SK-N-SH treated with all-trans-retinoic acid at 6 μM for 48 hours (cell line): ENCODE data around the gene KDM4C.

Source experiments
- ATAC-seq: fragments of 200-7000 bp; cut with Tn5 transposase; 3 replicates; pipeline ENCODE4 v1.9.1; 2020; ENCODE audit warnings: mild to moderate bottlenecking, moderate library complexity
- ARNTL ChIP-seq: fragments of 450-650 bp; formaldehyde crosslinking; IDR thresholded peaks from 2 replicates; pipeline ENCODE4 v1.5.0; 2020; ENCODE audit warnings: low read depth, mild to moderate bottlenecking, moderate library complexity, borderline replicate concordance
- BACH2 ChIP-seq: fragments of 250-450 bp; sonication (Bioruptor Pico); IDR thresholded peaks from 2 replicates; pipeline ENCODE4 v1.9.0; 2021; ENCODE audit warnings: mild to moderate bottlenecking, borderline replicate concordance
- CREB5 ChIP-seq: fragments of 250-450 bp; sonication (Bioruptor Pico); IDR thresholded peaks from 2 replicates; pipeline ENCODE4 v1.5.1; 2020; ENCODE audit warnings: low read depth, mild to moderate bottlenecking, moderate library complexity
- CSDC2 ChIP-seq: fragments of 250-450 bp; sonication (Bioruptor Pico); IDR thresholded peaks from 2 replicates; pipeline ENCODE4 v1.5.0; 2020; ENCODE audit warnings: mild to moderate bottlenecking, moderate library complexity
- CSRNP3 ChIP-seq: fragments of 250-450 bp; sonication (Bioruptor Pico); IDR thresholded peaks from 2 replicates; pipeline ENCODE4 v1.5.1; 2021; ENCODE audit warnings: mild to moderate bottlenecking, moderate library complexity
- ESRRG ChIP-seq: fragments of 250-450 bp; sonication (Bioruptor Pico); IDR thresholded peaks from 2 replicates; pipeline ENCODE4 v1.6.1; 2021; ENCODE audit warnings: mild to moderate bottlenecking
- GLIS3 ChIP-seq: fragments of 250-450 bp; sonication (Bioruptor Pico); IDR thresholded peaks from 2 replicates; pipeline ENCODE4 v1.5.0; 2020; ENCODE audit warnings: mild to moderate bottlenecking, moderate library complexity
- ISL1 ChIP-seq: fragments of 250-450 bp; sonication (Bioruptor Pico); IDR thresholded peaks from 2 replicates; pipeline ENCODE4 v2.1.2; 2022; ENCODE audit warnings: mild to moderate bottlenecking, moderate library complexity
- OSR1 ChIP-seq: fragments of 250-450 bp; sonication (Bioruptor Pico); IDR thresholded peaks from 2 replicates; pipeline ENCODE4 v1.8.0; 2022; ENCODE audit warnings: moderate library complexity, mild to moderate bottlenecking, inconsistent platforms
- PATZ1 ChIP-seq: fragments of 250-450 bp; sonication (Bioruptor Pico); IDR thresholded peaks from 2 replicates; pipeline ENCODE4 v1.8.0; 2020; ENCODE audit warnings: mild to moderate bottlenecking, moderate library complexity, borderline replicate concordance
- POU6F1 ChIP-seq: fragments of 250-450 bp; sonication (Bioruptor Pico); IDR thresholded peaks from 2 replicates; pipeline ENCODE4 v1.8.0; 2021; ENCODE audit warnings: low read depth, mild to moderate bottlenecking, moderate library complexity, borderline replicate concordance
- PPARA ChIP-seq: fragments of 250-450 bp; sonication (Bioruptor Pico); IDR thresholded peaks from 2 replicates; pipeline ENCODE4 v1.5.0; 2020; ENCODE audit warnings: mild to moderate bottlenecking, borderline replicate concordance
- SNAI2 ChIP-seq: fragments of 250-450 bp; sonication (Bioruptor Pico); IDR thresholded peaks from 2 replicates; pipeline ENCODE4 v1.5.0; 2020; ENCODE audit warnings: mild to moderate bottlenecking, moderate library complexity
- TSHZ2 ChIP-seq: fragments of 250-450 bp; sonication (Bioruptor Pico); IDR thresholded peaks from 2 replicates; pipeline ENCODE4 v1.5.0; 2020; ENCODE audit warnings: mild to moderate bottlenecking, moderate library complexity
- ZC3H10 ChIP-seq: fragments of 250-450 bp; sonication (Bioruptor Pico); IDR thresholded peaks from 2 replicates; pipeline ENCODE4 v1.5.1; 2021; ENCODE audit warnings: mild to moderate bottlenecking, moderate library complexity
- ZFP3 ChIP-seq: fragments of 250-450 bp; sonication (Bioruptor Pico); IDR thresholded peaks from 2 replicates; pipeline ENCODE4 v1.5.0; 2020; ENCODE audit warnings: mild to moderate bottlenecking, moderate library complexity
- ZNF565 ChIP-seq: fragments of 450-650 bp; formaldehyde crosslinking; conservative IDR thresholded peaks from 2 replicates; pipeline ENCODE4 v1.5.0; 2020; ENCODE audit warnings: low read depth, mild to moderate bottlenecking, moderate library complexity
- ZNF8 ChIP-seq: fragments of 450-650 bp; formaldehyde crosslinking; IDR thresholded peaks from 2 replicates; pipeline ENCODE4 v1.5.0; 2020; ENCODE audit warnings: mild to moderate bottlenecking, moderate library complexity

Gene KDM4C

GRCh38 chr9:6978591-6978990 is 220.8 kb downstream of the KDM4C start:
- ATAC-seq, result no peak
- TF ChIP-seq PPARA (CRISPR knock-in tag) (no peak), ZNF565 (CRISPR knock-in tag) (no peak), TSHZ2 (CRISPR knock-in tag) (no peak), CREB5 (CRISPR knock-in tag) (no peak), ARNTL (CRISPR knock-in tag) (no peak), GLIS3 (no peak), ZFP3 (no peak)

GRCh38 chr9:6984941-6985578 is 227.3 kb downstream of the KDM4C start:
- ATAC-seq, result no peak
- TF ChIP-seq OSR1 (CRISPR knock-in tag) (no peak), ZNF565 (CRISPR knock-in tag) (no peak)

- TF ChIP-seq ARNTL (CRISPR knock-in tag) (no peak), GLIS3 (no peak), ZC3H10 (CRISPR knock-in tag) (no peak), PATZ1 (CRISPR knock-in tag) (no peak), ZNF8 (no peak), PPARA (CRISPR knock-in tag) (no peak), OSR1 (CRISPR knock-in tag) (no peak)
- no peak for ATAC-seq
These were observed 228.5 kb downstream of the KDM4C start for GRCh38 chr9:6986141-6986815.

- ATAC-seq, result no peak
- no peak for TF ChIP-seq PATZ1 (CRISPR knock-in tag)
- no peak for TF ChIP-seq ESRRG (CRISPR knock-in tag)
- no peak for TF ChIP-seq PPARA (CRISPR knock-in tag)
- no peak for TF ChIP-seq POU6F1 (CRISPR knock-in tag)
- no peak for TF ChIP-seq ZNF565 (CRISPR knock-in tag)
- TF ChIP-seq SNAI2, result no peak
- TF ChIP-seq ZFP3, result no peak
- TF ChIP-seq ZNF8, result no peak
- no peak for TF ChIP-seq CSRNP3 (CRISPR knock-in tag)
- no peak for TF ChIP-seq OSR1 (CRISPR knock-in tag)
- TF ChIP-seq BACH2 (CRISPR knock-in tag), result no peak
- TF ChIP-seq TSHZ2 (CRISPR knock-in tag), result no peak
- TF ChIP-seq ARNTL (CRISPR knock-in tag), result no peak
- TF ChIP-seq CSDC2 (CRISPR knock-in tag), result no peak
- no peak for TF ChIP-seq ISL1 (CRISPR knock-in tag)
- no peak for TF ChIP-seq GLIS3
These were observed 229.6 kb downstream of the KDM4C start for GRCh38 chr9:6987381-6987780.
